GM08714 (cell line): ENCODE measurements around the gene PTPRM.

Experiments used
- H3K4me3 ChIP-seq: fragments of 200-500 bp; sonication (Bioruptor generic); 2 replicates; pipeline ENCODE4 v1.5.1; 2014; ENCODE audit warnings: mild to moderate bottlenecking, low read length, inconsistent platforms
- ZNF274 ChIP-seq: IDR thresholded peaks from 2 replicates; pipeline ENCODE4 v1.6.1; 2012; ENCODE audit warnings: mild to moderate bottlenecking, low read depth, low read length

The PTPRM gene

GRCh38 chr18:7821784-7822183 is 254.7 kb downstream of the PTPRM start:
- no peak for TF ChIP-seq ZNF274

GRCh38 chr18:7822435-7823331 is 255.6 kb downstream of the PTPRM start:
- H3K4me3 ChIP-seq: peak overlapping the region; percentile 10; the same call in 1 of the 2 replicates
- no peak for TF ChIP-seq ZNF274

More at GRCh38 chr18:7821784-7822183, 254.7 kb downstream of the PTPRM start:
- no peak overlapping the region for H3K4me3 ChIP-seq

- H3K4me3 ChIP-seq: no peak overlapping the region
- no peak for TF ChIP-seq ZNF274
These were observed 257.9 kb downstream of the PTPRM start for GRCh38 chr18:7824970-7825369.

GRCh38 chr18:7830468-7830867 is 263.4 kb downstream of the PTPRM start:
- H3K4me3 ChIP-seq: no peak overlapping the region
- TF ChIP-seq ZNF274: no peak

GRCh38 chr18:7839548-7839947 is 272.4 kb downstream of the PTPRM start:
- no peak for TF ChIP-seq ZNF274

GRCh38 chr18:7840411-7840810 is 273.3 kb downstream of the PTPRM start:
- TF ChIP-seq ZNF274: no peak
- no peak overlapping the region for H3K4me3 ChIP-seq

More at GRCh38 chr18:7839548-7839947, 272.4 kb downstream of the PTPRM start:
- H3K4me3 ChIP-seq: no peak overlapping the region

GRCh38 chr18:7844017-7844416 is 276.9 kb downstream of the PTPRM start:
- TF ChIP-seq ZNF274: no peak

GRCh38 chr18:7844418-7844817 is 277.3 kb downstream of the PTPRM start:
- no peak overlapping the region for H3K4me3 ChIP-seq
- TF ChIP-seq ZNF274: no peak

More at GRCh38 chr18:7844017-7844416, 276.9 kb downstream of the PTPRM start:
- H3K4me3 ChIP-seq: no peak overlapping the region

GRCh38 chr18:7846335-7846734 is 279.2 kb downstream of the PTPRM start:
- TF ChIP-seq ZNF274: no peak
- H3K4me3 ChIP-seq: no peak overlapping the region

- TF ChIP-seq ZNF274: no peak
- no peak overlapping the region for H3K4me3 ChIP-seq
These were observed 280.4 kb downstream of the PTPRM start for GRCh38 chr18:7847357-7848053.

GRCh38 chr18:7848054-7848412 is 280.9 kb downstream of the PTPRM start:
- TF ChIP-seq ZNF274: no peak
- H3K4me3 ChIP-seq: no peak overlapping the region

GRCh38 chr18:7850446-7850845 is 283.3 kb downstream of the PTPRM start:
- no peak overlapping the region for H3K4me3 ChIP-seq
- no peak for TF ChIP-seq ZNF274

GRCh38 chr18:7855028-7855427 is 287.9 kb downstream of the PTPRM start:
- no peak overlapping the region for H3K4me3 ChIP-seq
- no peak for TF ChIP-seq ZNF274

GRCh38 chr18:7855671-7856070 is 288.6 kb downstream of the PTPRM start:
- no peak overlapping the region for H3K4me3 ChIP-seq
- TF ChIP-seq ZNF274: no peak

GRCh38 chr18:7856116-7856515 is 289.0 kb downstream of the PTPRM start:
- no peak overlapping the region for H3K4me3 ChIP-seq
- TF ChIP-seq ZNF274: no peak

- no peak for TF ChIP-seq ZNF274
These were observed 289.6 kb downstream of the PTPRM start for GRCh38 chr18:7856733-7857132.

More at GRCh38 chr18:7856733-7857132, 289.6 kb downstream of the PTPRM start:
- H3K4me3 ChIP-seq: no peak overlapping the region
